ENCODE data around the gene DKK1.

DKK1 gene

DNA sequence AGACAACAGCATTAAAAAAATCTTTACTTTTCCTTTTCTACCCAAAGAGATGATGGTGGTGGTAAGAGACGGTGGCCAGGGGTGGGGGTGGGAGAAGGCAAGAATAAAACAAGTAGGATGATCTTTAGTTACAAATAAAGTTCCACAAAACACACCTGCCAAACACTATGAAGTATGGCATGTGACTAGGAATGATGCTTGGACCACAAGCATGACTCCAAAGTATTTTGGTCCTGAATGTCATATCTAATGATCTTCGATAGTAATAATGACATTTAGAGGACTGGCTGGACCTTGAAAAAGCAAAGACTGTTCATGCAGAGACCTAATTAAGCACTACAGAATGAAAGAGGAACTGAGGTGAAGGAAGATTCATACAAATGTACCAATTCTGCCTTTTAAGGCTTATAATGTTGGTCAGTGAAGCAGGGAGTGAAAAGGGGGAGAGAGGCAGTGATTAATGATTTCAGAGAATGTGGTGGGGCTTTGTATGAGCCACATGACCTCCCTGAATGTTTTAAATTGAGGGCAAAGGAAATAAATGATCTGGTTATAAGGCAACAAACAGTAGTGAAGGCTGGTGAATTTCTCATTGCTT, 29.6 kb upstream of the DKK1 start (continued):
- no peak for TF ChIP-seq TSHZ2 (CRISPR knock-in tag; IDR thresholded peaks at IDR 0.05)
- TF ChIP-seq ZFP3 (CRISPR knock-in tag; IDR thresholded peaks at IDR 0.05): no peak
- TF ChIP-seq TOX (CRISPR knock-in tag; IDR thresholded peaks at IDR 0.05; ENCODE audit: borderline replicate concordance): no peak

- TF ChIP-seq RARB (CRISPR knock-in tag; IDR thresholded peaks at IDR 0.05) (no peak), ISL1 (CRISPR knock-in tag; IDR thresholded peaks at IDR 0.05) (no peak), ZNF8 (CRISPR knock-in tag; IDR thresholded peaks at IDR 0.05) (no peak), PPARA (CRISPR knock-in tag; IDR thresholded peaks at IDR 0.05; ENCODE audit: borderline replicate concordance) (no peak), ZC3H10 (CRISPR knock-in tag; IDR thresholded peaks at IDR 0.05) (no peak)
- TF ChIP-seq, protein P1, sequence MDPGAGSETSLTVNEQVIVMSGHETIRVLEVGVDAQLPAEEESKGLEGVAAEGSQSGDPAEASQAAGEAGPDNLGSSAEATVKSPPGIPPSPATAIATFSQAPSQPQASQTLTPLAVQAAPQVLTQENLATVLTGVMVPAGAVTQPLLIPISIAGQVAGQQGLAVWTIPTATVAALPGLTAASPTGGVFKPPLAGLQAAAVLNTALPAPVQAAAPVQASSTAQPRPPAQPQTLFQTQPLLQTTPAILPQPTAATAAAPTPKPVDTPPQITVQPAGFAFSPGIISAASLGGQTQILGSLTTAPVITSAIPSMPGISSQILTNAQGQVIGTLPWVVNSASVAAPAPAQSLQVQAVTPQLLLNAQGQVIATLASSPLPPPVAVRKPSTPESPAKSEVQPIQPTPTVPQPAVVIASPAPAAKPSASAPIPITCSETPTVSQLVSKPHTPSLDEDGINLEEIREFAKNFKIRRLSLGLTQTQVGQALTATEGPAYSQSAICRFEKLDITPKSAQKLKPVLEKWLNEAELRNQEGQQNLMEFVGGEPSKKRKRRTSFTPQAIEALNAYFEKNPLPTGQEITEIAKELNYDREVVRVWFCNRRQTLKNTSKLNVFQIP (CRISPR knock-in tag; IDR thresholded peaks at IDR 0.05; ENCODE audit: borderline replicate concordance, low read depth): no peak
- TF ChIP-seq, protein P2, sequence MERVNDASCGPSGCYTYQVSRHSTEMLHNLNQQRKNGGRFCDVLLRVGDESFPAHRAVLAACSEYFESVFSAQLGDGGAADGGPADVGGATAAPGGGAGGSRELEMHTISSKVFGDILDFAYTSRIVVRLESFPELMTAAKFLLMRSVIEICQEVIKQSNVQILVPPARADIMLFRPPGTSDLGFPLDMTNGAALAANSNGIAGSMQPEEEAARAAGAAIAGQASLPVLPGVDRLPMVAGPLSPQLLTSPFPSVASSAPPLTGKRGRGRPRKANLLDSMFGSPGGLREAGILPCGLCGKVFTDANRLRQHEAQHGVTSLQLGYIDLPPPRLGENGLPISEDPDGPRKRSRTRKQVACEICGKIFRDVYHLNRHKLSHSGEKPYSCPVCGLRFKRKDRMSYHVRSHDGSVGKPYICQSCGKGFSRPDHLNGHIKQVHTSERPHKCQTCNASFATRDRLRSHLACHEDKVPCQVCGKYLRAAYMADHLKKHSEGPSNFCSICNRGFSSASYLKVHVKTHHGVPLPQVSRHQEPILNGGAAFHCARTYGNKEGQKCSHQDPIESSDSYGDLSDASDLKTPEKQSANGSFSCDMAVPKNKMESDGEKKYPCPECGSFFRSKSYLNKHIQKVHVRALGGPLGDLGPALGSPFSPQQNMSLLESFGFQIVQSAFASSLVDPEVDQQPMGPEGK (CRISPR knock-in tag; IDR thresholded peaks at IDR 0.05; ENCODE audit: borderline replicate concordance): no peak
- ATAC-seq: no peak
Observed at GRCh38 chr10:52287866-52288265, 26.2 kb upstream of the DKK1 start.

- no peak for ATAC-seq
- no peak for TF ChIP-seq PPARA (CRISPR knock-in tag; IDR thresholded peaks at IDR 0.05; ENCODE audit: borderline replicate concordance)
- TF ChIP-seq SNAI2 (CRISPR knock-in tag; IDR thresholded peaks at IDR 0.05): no peak
- TF ChIP-seq TSHZ2 (CRISPR knock-in tag; IDR thresholded peaks at IDR 0.05): no peak
- no peak for TF ChIP-seq ZFP3 (CRISPR knock-in tag; IDR thresholded peaks at IDR 0.05)
- no peak for TF ChIP-seq ISL1 (CRISPR knock-in tag; IDR thresholded peaks at IDR 0.05)
- TF ChIP-seq BACH2 (CRISPR knock-in tag; IDR thresholded peaks at IDR 0.05; ENCODE audit: borderline replicate concordance): no peak
- TF ChIP-seq ZNF565 (CRISPR knock-in tag; conservative IDR thresholded peaks at IDR 0.05; ENCODE audit: low read depth): no peak
- no peak for TF ChIP-seq TOX (CRISPR knock-in tag; IDR thresholded peaks at IDR 0.05; ENCODE audit: borderline replicate concordance)
Observed at GRCh38 chr10:52297747-52298146, 16.3 kb upstream of the DKK1 start.

- TF ChIP-seq, protein P2 (CRISPR knock-in tag; IDR thresholded peaks at IDR 0.05; ENCODE audit: borderline replicate concordance): no peak
- TF ChIP-seq ARNTL (CRISPR knock-in tag; IDR thresholded peaks at IDR 0.05; ENCODE audit: borderline replicate concordance, low read depth): no peak
- no peak for TF ChIP-seq RARB (CRISPR knock-in tag; IDR thresholded peaks at IDR 0.05)
- TF ChIP-seq, protein P1 (CRISPR knock-in tag; IDR thresholded peaks at IDR 0.05; ENCODE audit: borderline replicate concordance, low read depth): no peak
- ATAC-seq: no peak
Observed at GRCh38 chr10:52300599-52301277, 13.3 kb upstream of the DKK1 start.

All from SK-N-SH treated with all-trans-retinoic acid at 6 μM for 48 hours (cell line).